ENCODE data around the gene CCN5.
"Not testable (repeated sequence)": the region's sequence is repeated elsewhere in the genome, so short reads cannot be mapped to it uniquely, and the experiment has no call there.

The CCN5 gene

GRCh38 chr20:44714701-44715498 lies at the start of gene CCN5:
Gene CCN5, plus strand, starts transcription at chr20:44715369. Its CDS starts 22 bp downstream, at chr20:44715391.
- no peaks in the 10 kb centered on the region for H3K4me1 Mint-ChIP-seq

GRCh38 chr20:44666066-44666465 lies 49.1 kb upstream of the CCN5 start:
- Mint-ChIP-seq H3K27me3 (peaks cover 1% of the 10 kb centered on the region), H3K27ac (no peak overlapping the region), H3K4me1 (peaks cover 4% of the 10 kb centered on the region), H3K9me3 (no peaks in the 10 kb centered on the region), H3K36me3 (no peaks in the 10 kb centered on the region), H3K4me3 (no peak overlapping the region)
- no peak for ATAC-seq (ENCODE audit: low read depth)
- DNase-seq (ENCODE audit: low spot score in 2 of 2), result no peak

More at GRCh38 chr20:44714701-44715498, at the start of gene CCN5:
- Mint-ChIP-seq H3K4me3 (no peak within 1 kb of the TSS), H3K27ac (no peak within 1 kb of the TSS), H3K27me3 (peaks cover 12% of the 10 kb centered on the region), H3K9me3 (no peaks in the 10 kb centered on the region), H3K36me3 (no peaks in the 10 kb centered on the region)
- DNase-seq (ENCODE audit: low spot score in 2 of 2) (no peak), ATAC-seq (ENCODE audit: low read depth) (no peak)

- peaks cover 13% of the 10 kb centered on the region for H3K4me1 Mint-ChIP-seq
- DNase-seq (ENCODE audit: low spot score in 2 of 2); H3K36me3 Mint-ChIP-seq; ATAC-seq (ENCODE audit: low read depth); H3K4me3 Mint-ChIP-seq; H3K27me3 Mint-ChIP-seq; H3K9me3 Mint-ChIP-seq: not testable (repeated sequence)
- peak overlapping the region; percentile 45 for H3K27ac Mint-ChIP-seq
Measured at GRCh38 chr20:44670851-44671250, 44.3 kb upstream of the CCN5 start.

GRCh38 chr20:44671541-44671940 lies 43.6 kb upstream of the CCN5 start:
- Mint-ChIP-seq H3K4me3 (peak overlapping the region; percentile 76), H3K4me1 (peaks cover 10% of the 10 kb centered on the region), H3K27ac (peak overlapping the region; percentile 45)
- DNase-seq (ENCODE audit: low spot score in 2 of 2), result peak in 1 of 2 donors; percentile 47
- ATAC-seq (ENCODE audit: low read depth), result peak; percentile 96
- H3K36me3 Mint-ChIP-seq, H3K9me3 Mint-ChIP-seq, H3K27me3 Mint-ChIP-seq: not testable (repeated sequence)

GRCh38 chr20:44672318-44672902 lies 42.8 kb upstream of the CCN5 start:
- DNase-seq (ENCODE audit: low spot score in 2 of 2); H3K9me3 Mint-ChIP-seq; H3K27ac Mint-ChIP-seq; H3K36me3 Mint-ChIP-seq; ATAC-seq (ENCODE audit: low read depth); H3K27me3 Mint-ChIP-seq; H3K4me3 Mint-ChIP-seq: not testable (repeated sequence)
- peaks cover 10% of the 10 kb centered on the region for H3K4me1 Mint-ChIP-seq

GRCh38 chr20:44678242-44678641 lies 36.9 kb upstream of the CCN5 start:
- DNase-seq (ENCODE audit: low spot score in 2 of 2), result no peak
- Mint-ChIP-seq H3K27ac (no peak overlapping the region), H3K4me1 (no peaks in the 10 kb centered on the region), H3K9me3 (peaks cover 2% of the 10 kb centered on the region), H3K27me3 (no peaks in the 10 kb centered on the region), H3K36me3 (no peaks in the 10 kb centered on the region), H3K4me3 (no peak overlapping the region)
- ATAC-seq (ENCODE audit: low read depth), result no peak

GRCh38 chr20:44678990-44679611 lies 36.1 kb upstream of the CCN5 start:
- Mint-ChIP-seq H3K27me3 (no peaks in the 10 kb centered on the region), H3K9me3 (peaks cover 2% of the 10 kb centered on the region), H3K36me3 (no peaks in the 10 kb centered on the region), H3K4me3 (no peak overlapping the region), H3K27ac (no peak overlapping the region), H3K4me1 (no peaks in the 10 kb centered on the region)
- no peak for DNase-seq (ENCODE audit: low spot score in 2 of 2)
- no peak for ATAC-seq (ENCODE audit: low read depth)

- Mint-ChIP-seq H3K36me3 (no peaks in the 10 kb centered on the region), H3K27ac (no peak overlapping the region), H3K9me3 (peaks cover 2% of the 10 kb centered on the region), H3K4me3 (no peak overlapping the region), H3K4me1 (peaks cover 5% of the 10 kb centered on the region), H3K27me3 (peaks cover 1% of the 10 kb centered on the region)
- no peak for ATAC-seq (ENCODE audit: low read depth)
- DNase-seq (ENCODE audit: low spot score in 2 of 2), result no peak
Measured at GRCh38 chr20:44681796-44682566, 33.2 kb upstream of the CCN5 start.

- Mint-ChIP-seq H3K27ac (no peak overlapping the region), H3K9me3 (peaks cover 2% of the 10 kb centered on the region)
- peak; percentile 47 to 66 for DNase-seq (ENCODE audit: low spot score in 2 of 2)
Measured at GRCh38 chr20:44683263-44684046, 31.7 kb upstream of the CCN5 start.

GRCh38 chr20:44684047-44684967 lies 30.9 kb upstream of the CCN5 start:
- no peak for DNase-seq (ENCODE audit: low spot score in 2 of 2)
- Mint-ChIP-seq H3K36me3 (no peaks in the 10 kb centered on the region), H3K9me3 (peaks cover 2% of the 10 kb centered on the region), H3K4me1 (peaks cover 5% of the 10 kb centered on the region), H3K27ac (no peak overlapping the region), H3K27me3 (peaks cover 8% of the 10 kb centered on the region), H3K4me3 (no peak overlapping the region)
- ATAC-seq (ENCODE audit: low read depth), result no peak

More at GRCh38 chr20:44683263-44684046, 31.7 kb upstream of the CCN5 start:
- Mint-ChIP-seq H3K4me1 (peaks cover 5% of the 10 kb centered on the region), H3K36me3 (no peaks in the 10 kb centered on the region), H3K27me3 (peaks cover 8% of the 10 kb centered on the region), H3K4me3 (no peak overlapping the region)
- peak; percentile 88 for ATAC-seq (ENCODE audit: low read depth)

GRCh38 chr20:44686934-44687333 lies 28.2 kb upstream of the CCN5 start:
- DNase-seq (ENCODE audit: low spot score in 2 of 2) (no peak), ATAC-seq (ENCODE audit: low read depth) (no peak)
- H3K4me1 Mint-ChIP-seq, result peaks cover 5% of the 10 kb centered on the region
- no peaks in the 10 kb centered on the region for H3K9me3 Mint-ChIP-seq
- H3K4me3 Mint-ChIP-seq, result no peak overlapping the region
- H3K27ac Mint-ChIP-seq, result no peak overlapping the region
- H3K27me3 Mint-ChIP-seq, result peaks cover 8% of the 10 kb centered on the region
- no peaks in the 10 kb centered on the region for H3K36me3 Mint-ChIP-seq

GRCh38 chr20:44688053-44688625 lies 27.0 kb upstream of the CCN5 start:
- no peak for DNase-seq (ENCODE audit: low spot score in 2 of 2)
- no peak overlapping the region for H3K27ac Mint-ChIP-seq
- no peak for ATAC-seq (ENCODE audit: low read depth)
- H3K27me3 Mint-ChIP-seq, result peaks cover 10% of the 10 kb centered on the region
- H3K36me3 Mint-ChIP-seq, result no peaks in the 10 kb centered on the region
- H3K4me1 Mint-ChIP-seq, result peaks cover 5% of the 10 kb centered on the region
- no peak overlapping the region for H3K4me3 Mint-ChIP-seq
- no peaks in the 10 kb centered on the region for H3K9me3 Mint-ChIP-seq

Data from memory B cell (primary cell).